ENCODE results near the gene AIF1L.
"Not testable (repeated sequence)": the region's sequence is repeated elsewhere in the genome, so short reads cannot be mapped to it uniquely, and the experiment has no call there.

AIF1L gene

GRCh38 chr9:131125038-131125287 lies 28.6 kb downstream of the AIF1L start:
- no peak for DNase-seq

DNA sequence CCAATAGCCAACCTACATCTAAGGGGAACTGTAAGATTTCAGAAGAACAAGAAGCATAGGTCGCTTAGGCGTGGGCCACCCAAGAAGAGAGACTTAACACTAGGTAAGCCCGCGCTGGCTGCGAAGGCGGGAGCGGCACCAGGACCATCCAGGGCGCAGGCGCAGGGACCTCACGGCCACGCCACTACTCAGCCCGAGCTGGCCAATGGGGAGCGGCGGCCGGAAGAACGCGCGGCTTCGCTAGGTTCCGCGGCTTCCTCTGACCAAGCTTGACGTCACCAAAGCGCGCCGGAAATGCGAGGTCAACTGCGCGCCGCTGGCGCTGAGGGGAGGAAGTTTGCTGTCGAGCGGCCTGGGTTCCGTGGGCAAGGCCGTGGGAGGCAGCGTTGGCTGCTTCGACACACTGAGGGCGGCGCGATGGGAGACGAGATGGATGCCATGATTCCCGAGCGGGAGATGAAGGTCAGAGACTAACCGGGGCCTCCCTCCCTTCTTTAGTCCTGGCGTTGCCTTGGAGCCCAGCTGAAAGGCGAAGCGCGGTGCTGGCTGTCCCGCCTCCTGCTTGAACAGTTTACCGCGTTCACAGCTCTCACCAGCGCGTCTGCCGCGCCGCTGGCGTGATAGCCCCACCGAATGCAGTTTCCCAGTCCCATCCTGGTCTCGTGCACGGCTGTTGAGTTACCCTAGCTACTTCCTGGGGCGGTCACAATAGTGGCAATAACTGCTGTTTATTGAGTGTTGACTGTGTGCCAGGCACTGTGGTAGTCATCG lies 29.1 kb downstream of the AIF1L start, which contains the start of gene NUP214:
Gene NUP214 (plus strand): TSS at position 299 of the 771 bp plus-strand sequence. CDS start 119 bp downstream, at position 418.
- DNase-seq, result peak; percentile 100

GRCh38 chr9:131126059-131126426 lies 29.7 kb downstream of the AIF1L start:
- DNase-seq, result no peak

- no peak for DNase-seq
These were observed 32.9 kb downstream of the AIF1L start for GRCh38 chr9:131129183-131129582.

DNA sequence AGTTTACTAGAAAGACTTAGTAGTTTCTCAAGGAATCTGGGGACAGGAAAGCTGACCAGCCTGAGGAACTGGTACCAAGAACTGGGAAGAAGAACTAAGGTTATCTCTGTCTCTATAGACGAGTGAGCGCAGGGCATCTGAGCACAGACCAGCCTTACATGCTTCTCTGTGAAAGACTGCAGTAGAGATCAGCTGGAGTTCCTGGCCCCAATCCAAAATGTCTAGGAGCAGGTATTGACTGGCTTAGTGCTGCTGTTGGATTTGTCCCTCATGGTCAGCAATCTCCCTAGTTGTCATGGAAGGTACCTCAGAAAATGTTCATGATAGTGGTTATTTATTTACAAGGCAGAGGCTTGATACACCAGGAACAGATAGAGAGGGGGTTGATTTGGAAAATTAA lies 42.3 kb downstream of the AIF1L start:
- DNase-seq, result no peak

GRCh38 chr9:131140112-131140511 lies 43.8 kb downstream of the AIF1L start:
- no peak for DNase-seq

- no peak for DNase-seq
These were observed 44.2 kb downstream of the AIF1L start for GRCh38 chr9:131140550-131140949.

DNA sequence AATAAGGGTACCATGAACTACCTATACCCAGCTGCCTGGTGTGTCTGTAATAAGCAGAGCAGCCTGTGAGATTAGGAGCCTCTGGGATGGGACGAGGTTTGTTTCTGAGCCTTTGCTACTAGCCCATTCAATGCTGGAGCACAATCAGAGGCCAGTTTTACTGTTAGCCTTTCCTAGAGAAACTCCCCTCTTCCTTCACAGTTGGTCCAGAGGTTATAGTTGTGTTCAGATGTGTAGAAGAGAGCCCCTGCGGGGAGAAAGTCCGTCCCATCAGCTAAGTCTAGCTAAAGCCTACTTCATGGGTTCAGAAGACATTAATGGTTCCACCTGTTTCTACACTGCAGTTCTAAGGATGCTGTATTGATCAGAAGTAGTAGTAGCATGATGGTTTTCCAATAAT lies 45.8 kb downstream of the AIF1L start:
- DNase-seq, result no peak

- DNase-seq, result no peak
These were observed 47.9 kb downstream of the AIF1L start for GRCh38 chr9:131144201-131144600.

DNA sequence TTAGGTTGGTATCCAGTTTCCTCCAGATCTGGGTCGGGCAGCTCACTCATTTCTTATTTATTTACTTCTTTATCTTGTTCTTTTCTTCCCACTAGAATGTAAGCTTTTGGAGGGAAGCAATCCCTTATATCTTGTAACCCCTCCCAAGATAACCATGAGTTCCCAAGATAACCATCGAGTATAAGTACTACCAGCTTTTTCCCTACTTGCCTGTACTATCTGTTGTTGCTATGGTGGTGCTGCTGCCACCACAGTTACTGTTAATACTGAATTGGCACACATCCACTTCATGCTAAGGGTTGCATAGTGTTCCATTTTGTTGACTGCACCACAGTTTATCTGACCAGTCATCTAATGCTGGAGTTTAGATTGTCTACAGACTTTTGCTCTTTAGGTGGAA lies 48.9 kb downstream of the AIF1L start:
- no peak for DNase-seq

DNA sequence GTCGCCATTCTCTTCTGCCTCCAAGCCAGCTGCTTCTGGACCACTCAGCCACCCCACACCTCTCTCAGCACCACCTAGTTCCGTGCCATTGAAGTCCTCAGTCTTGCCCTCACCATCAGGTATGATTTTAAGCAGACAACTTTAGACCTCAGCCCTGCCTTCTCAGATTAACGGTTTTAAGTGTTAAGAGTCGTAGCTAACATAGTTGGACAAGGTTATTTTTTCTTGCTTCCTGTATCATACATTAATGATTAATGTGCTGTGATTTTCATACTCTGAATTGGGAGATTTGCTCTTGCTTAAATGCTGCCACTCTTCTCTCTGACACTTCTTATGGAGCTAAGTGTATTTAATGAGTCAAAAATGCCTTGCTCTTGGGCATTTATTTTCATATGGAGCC lies 49.9 kb downstream of the AIF1L start:
- no peak for DNase-seq

DNA sequence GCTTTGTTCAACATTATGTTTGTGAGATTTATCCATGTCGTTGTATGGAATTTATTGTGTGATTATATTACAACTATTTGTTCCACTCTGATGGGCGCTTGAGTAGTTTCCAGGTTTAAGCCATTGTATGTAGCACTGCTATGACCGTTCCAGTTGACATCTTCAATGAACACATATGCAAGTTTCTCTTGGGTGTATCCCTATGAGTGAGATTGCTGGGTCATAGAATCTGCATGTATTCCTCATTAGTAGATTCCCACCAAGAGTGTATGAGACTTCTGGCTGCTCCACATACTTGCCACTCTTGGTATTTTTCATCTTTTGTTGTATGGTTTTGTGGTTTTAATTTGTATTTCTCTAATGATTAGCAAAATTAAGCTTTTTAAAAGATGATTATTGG lies 51.9 kb downstream of the AIF1L start:
- no peak for DNase-seq

DNA sequence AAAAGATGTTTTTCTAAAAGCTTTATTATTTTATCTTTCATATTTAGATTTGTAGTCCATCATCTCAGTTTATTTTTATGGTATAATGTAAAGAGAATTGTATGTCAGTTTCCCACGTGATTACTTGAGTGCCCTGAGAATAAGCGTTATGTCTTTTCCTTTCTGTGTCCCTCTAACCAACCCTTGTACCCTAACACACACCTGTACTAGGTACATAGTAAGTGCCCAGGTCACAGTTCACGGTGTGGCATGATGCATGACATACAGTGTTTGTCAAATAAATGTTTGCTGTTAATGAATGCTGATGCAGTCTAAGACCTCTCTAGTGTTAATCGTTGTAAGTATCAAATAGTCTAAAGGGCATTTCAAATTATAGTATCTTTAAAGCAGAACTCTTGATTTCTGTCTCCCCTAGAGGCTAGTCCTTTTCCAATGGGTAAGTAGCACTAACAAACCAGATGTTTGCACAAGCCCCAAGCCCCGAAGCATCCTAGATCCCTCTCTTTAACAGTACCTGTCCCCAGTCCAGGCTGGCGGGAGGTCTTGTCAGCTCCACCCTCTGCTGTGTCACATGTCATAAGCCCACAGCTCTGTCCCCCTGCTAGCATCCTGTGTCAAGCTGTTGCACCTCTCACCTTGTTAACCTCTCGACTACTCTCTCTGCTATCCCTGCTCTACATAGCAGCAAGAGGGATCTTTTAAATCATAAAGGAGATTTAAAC lies 52.8 kb downstream of the AIF1L start:
- DNase-seq, result no peak

GRCh38 chr9:131149688-131150053 lies 53.3 kb downstream of the AIF1L start:
- DNase-seq, result no peak

- DNase-seq, result no peak
These were observed 57.3 kb downstream of the AIF1L start for GRCh38 chr9:131153595-131153994.

DNA sequence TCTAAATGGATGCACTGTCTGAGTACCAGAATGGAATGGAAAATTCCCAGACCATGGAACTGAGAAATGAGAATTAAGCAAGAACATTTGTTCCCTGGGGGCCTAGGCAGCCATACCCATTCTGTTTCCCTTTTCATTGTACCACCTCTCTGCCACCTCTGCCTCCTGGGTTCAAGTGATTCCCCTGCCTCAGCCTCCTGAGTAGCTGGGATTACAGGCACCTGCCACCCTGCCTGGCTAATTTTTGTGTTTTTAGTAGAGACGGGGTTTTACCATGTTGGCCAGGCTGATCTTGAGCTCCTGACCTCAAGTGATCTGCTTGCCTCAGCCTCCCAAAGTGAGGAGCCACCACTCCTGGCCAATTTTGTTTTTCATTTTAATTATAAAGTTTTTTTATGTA lies 62.3 kb downstream of the AIF1L start:
- DNase-seq, result not testable (repeated sequence)

DNA sequence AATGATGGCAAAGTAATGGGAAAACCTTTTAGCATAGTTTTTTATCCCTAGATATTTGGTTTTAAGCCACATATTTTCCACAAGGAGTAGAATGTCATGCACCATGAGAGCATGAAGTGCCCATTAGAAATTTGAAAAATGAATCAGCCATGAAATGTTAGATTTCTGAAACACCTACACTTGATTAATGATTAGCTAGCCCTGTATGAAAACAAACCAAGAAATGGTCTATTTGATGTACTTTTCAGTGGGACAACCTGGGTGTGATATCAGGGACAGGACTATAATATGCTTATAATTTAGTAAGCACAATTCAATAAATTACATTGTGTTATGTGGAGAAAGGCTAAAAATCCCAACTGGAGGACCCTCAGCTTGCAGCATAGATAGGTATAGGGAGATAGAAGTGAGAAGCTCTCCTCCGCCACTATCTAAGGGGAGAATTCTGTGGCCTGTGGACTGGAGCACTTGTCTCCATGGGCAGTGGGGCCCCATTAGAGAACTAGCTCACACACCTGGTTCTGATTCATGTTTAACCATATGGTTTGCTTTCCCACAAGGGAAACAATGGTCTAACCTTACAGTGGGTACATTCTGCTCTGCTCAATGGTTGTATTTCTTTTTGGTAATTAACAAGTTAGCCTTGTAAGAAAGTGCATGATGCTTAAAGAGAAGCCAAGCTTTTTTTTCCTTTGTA lies 64.2 kb downstream of the AIF1L start:
- DNase-seq, result no peak

- no peak for DNase-seq
These were observed 65.3 kb downstream of the AIF1L start for GRCh38 chr9:131161585-131161984.

GRCh38 chr9:131162886-131163285 lies 66.6 kb downstream of the AIF1L start:
- DNase-seq, result no peak

DNA sequence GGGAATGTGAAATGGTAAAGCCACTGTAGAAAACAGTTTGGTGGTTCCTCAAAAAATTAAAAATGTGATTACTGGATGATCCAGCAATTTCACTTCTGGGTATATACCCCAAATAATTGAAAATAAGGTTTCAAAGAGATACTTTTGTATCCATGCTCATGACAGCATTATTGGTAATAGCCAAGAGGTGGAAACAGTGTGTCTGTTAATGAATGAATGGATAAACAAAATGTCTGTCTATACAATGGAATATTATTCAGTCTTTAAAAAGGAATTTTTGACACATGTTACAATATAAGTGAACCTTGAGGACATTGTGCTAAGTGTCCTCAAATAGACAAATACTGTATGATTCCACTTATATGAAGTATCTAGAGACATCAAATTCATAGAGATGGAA lies 69.2 kb downstream of the AIF1L start:
- DNase-seq, result no peak

DNA sequence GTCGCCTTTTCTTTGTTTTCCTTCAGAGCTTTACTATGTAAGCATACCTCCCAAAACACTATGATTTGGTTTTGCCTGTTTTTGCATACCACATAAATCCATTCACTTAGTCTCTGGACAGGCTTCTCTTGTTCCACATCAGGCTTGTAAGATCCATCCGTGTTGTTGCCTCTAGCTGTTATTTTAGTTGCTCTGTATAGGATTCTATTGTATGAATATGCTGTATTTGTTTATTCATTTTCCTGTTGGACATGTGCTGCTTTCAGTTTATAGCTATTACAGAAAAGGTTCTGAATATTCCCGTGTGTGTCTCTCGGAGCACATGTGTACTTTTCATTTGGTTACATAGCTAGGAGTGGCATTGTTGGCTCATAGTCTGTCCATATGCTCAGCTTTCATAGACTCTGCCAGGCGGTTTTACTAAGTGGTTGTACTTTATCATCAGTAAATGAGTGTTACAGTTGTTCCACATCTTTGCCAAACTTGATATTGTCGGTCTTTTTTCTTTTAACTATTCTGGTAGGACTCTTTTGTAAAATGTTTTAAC lies 70.9 kb downstream of the AIF1L start:
- no peak for DNase-seq

- DNase-seq, result no peak
These were observed 71.6 kb downstream of the AIF1L start for GRCh38 chr9:131167936-131168335.

DNA sequence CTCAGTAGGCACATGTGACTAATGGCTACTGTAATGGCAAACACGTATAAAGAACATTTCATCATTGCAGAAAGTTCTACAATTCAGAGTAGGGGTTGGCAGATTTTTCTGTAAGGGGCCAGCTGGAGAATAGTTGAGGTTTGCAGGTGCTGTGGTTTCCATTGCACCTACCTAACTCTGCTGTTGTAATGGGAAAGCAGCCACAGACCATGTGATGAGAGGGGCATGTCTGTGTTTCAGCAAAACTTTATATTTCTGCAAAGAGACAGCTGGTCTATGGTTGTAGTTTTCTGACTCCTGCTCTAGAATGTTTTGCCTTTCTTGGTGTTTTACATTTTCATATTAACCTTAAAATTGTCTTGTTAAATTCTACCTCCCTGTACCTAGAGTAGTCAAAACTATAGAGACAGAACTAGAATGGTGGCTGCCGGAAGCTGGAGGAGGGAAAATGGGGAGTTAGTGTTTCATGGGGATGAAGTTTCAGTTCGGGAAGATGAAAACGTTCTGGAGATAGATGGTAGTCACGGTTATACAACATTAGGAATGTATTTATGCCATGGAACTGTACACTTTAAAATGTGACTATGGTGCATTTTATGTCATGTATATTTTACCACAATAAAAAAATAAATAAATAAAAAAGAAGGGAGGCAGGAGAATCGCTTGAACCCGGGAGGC lies 73.4 kb downstream of the AIF1L start:
- DNase-seq, result no peak
